Measurements from ENCODE around the gene VARS1. TPM values are rescaled to one million over a fixed set of nuclear protein-coding genes. Genes with fewer than 3 reads are reported as not detected.
"Not testable (repeated sequence)": the region's sequence is repeated elsewhere in the genome, so short reads cannot be mapped to it uniquely, and the experiment has no call there.

Gene VARS1
- 29.8 and 53.5 TPM in 2 replicates for total RNA-seq
- polyA plus RNA-seq = 16.0 and 31.0 TPM in 2 replicates
- 45.2 and 84.7 TPM in 2 replicates for polyA plus RNA-seq (2012)
- 315 and 394 TPM in 2 replicates for polyA minus RNA-seq (ENCODE audit: low replicate concordance)

- peak within 1 kb of the TSS; percentile 74 for H2AFZ ChIP-seq (ENCODE audit: low read length)
- H3K4me2 ChIP-seq (ENCODE audit: extremely low read depth, insufficient read depth, low read length) = peak within 1 kb of the TSS; percentile 97
- H3K36me3 ChIP-seq (ENCODE audit: control insufficient read depth, insufficient read depth, low read length) = peaks cover 1% of the 10 kb centered on the region
- TF ChIP-seq EZH2 (IDR thresholded peaks at IDR 0.05; ENCODE audit: low read length, missing control alignments) = no peak
- peak; percentile 58 to 66 for TF ChIP-seq CTCF (conservative IDR thresholded peaks at IDR 0.05 in 1 of 2, IDR thresholded peaks at IDR 0.05 in 1 of 2; ENCODE audit: low read depth in 1 of 2, low read length in 2 of 2)
- peaks cover 20% of the 10 kb centered on the region for H3K79me2 ChIP-seq (ENCODE audit: control insufficient read depth, insufficient read depth, low read length)
- peak; percentile 86 to 91 for DNase-seq (ENCODE audit: low read depth in 2 of 2)
- H3K4me1 ChIP-seq (ENCODE audit: control insufficient read depth, extremely low read depth, insufficient read depth, low read length) = no peaks in the 10 kb centered on the region
- H4K20me1 ChIP-seq (ENCODE audit: control insufficient read depth, extremely low read depth, insufficient read depth, low read length) = no peaks in the 10 kb centered on the region
- H3K9ac ChIP-seq (ENCODE audit: insufficient read depth, low read length) = peak within 1 kb of the TSS; percentile 97
- H3K4me3 ChIP-seq (replicated peaks in 1 of 4; ENCODE audit: control extremely low read depth in 1 of 4, insufficient read depth in 1 of 4, low read depth in 3 of 4, low read length in 4 of 4) = peak within 1 kb of the TSS; percentile 93 to 97 (median 94)
- H3K27ac ChIP-seq (ENCODE audit: insufficient read depth, low read length) = peak within 1 kb of the TSS; percentile 95
- H3K9me3 ChIP-seq (ENCODE audit: control insufficient read depth, insufficient read depth, low read depth, low read length) = no peaks in the 10 kb centered on the region
- H3K27me3 ChIP-seq (ENCODE audit: control insufficient read depth, insufficient read depth, low read length) = no peaks in the 10 kb centered on the region
Observed at GRCh38 chr6:31795616-31796298, at the start of gene VARS1. Gene VARS1, minus strand, starts transcription at chr6:31795752. Its CDS starts 535 bp downstream, at chr6:31795217.

GRCh38 chr6:31844507-31844906 is 49.0 kb upstream of the VARS1 start:
- H3K4me3 ChIP-seq (replicated peaks in 1 of 4; ENCODE audit: control extremely low read depth in 1 of 4, insufficient read depth in 1 of 4, low read depth in 3 of 4, low read length in 4 of 4) = no peak overlapping the region
- no peaks in the 10 kb centered on the region for H3K27me3 ChIP-seq (ENCODE audit: control insufficient read depth, insufficient read depth, low read length)
- H3K79me2 ChIP-seq (ENCODE audit: control insufficient read depth, insufficient read depth, low read length) = no peaks in the 10 kb centered on the region
- DNase-seq (ENCODE audit: low read depth in 2 of 2) = no peak
- H3K4me1 ChIP-seq (ENCODE audit: control insufficient read depth, extremely low read depth, insufficient read depth, low read length) = no peaks in the 10 kb centered on the region
- H4K20me1 ChIP-seq (ENCODE audit: control insufficient read depth, extremely low read depth, insufficient read depth, low read length) = no peaks in the 10 kb centered on the region
- no peak overlapping the region for H3K27ac ChIP-seq (ENCODE audit: insufficient read depth, low read length)
- H3K4me2 ChIP-seq (ENCODE audit: extremely low read depth, insufficient read depth, low read length) = no peak overlapping the region
- H2AFZ ChIP-seq (ENCODE audit: low read length) = no peak overlapping the region
- peaks cover 2% of the 10 kb centered on the region for H3K36me3 ChIP-seq (ENCODE audit: control insufficient read depth, insufficient read depth, low read length)
- H3K9me3 ChIP-seq (ENCODE audit: control insufficient read depth, insufficient read depth, low read depth, low read length) = no peaks in the 10 kb centered on the region
- TF ChIP-seq EZH2 (IDR thresholded peaks at IDR 0.05; ENCODE audit: low read length, missing control alignments) = no peak
- no peak for TF ChIP-seq CTCF (conservative IDR thresholded peaks at IDR 0.05 in 1 of 2, IDR thresholded peaks at IDR 0.05 in 1 of 2; ENCODE audit: low read depth in 1 of 2, low read length in 2 of 2)
- H3K9ac ChIP-seq (ENCODE audit: insufficient read depth, low read length) = no peak overlapping the region

- H3K9ac ChIP-seq (ENCODE audit: insufficient read depth, low read length) = no peak overlapping the region
- no peak overlapping the region for H2AFZ ChIP-seq (ENCODE audit: low read length)
- no peak overlapping the region for H3K4me2 ChIP-seq (ENCODE audit: extremely low read depth, insufficient read depth, low read length)
- no peak overlapping the region for H3K27ac ChIP-seq (ENCODE audit: insufficient read depth, low read length)
- peaks cover 15% of the 10 kb centered on the region for H3K36me3 ChIP-seq (ENCODE audit: control insufficient read depth, insufficient read depth, low read length)
- peaks cover 6% of the 10 kb centered on the region for H4K20me1 ChIP-seq (ENCODE audit: control insufficient read depth, extremely low read depth, insufficient read depth, low read length)
- DNase-seq (ENCODE audit: low read depth in 2 of 2) = no peak
- H3K79me2 ChIP-seq (ENCODE audit: control insufficient read depth, insufficient read depth, low read length) = peaks cover 19% of the 10 kb centered on the region
- H3K27me3 ChIP-seq (ENCODE audit: control insufficient read depth, insufficient read depth, low read length) = no peaks in the 10 kb centered on the region
- no peaks in the 10 kb centered on the region for H3K9me3 ChIP-seq (ENCODE audit: control insufficient read depth, insufficient read depth, low read depth, low read length)
- TF ChIP-seq CTCF (conservative IDR thresholded peaks at IDR 0.05 in 1 of 2, IDR thresholded peaks at IDR 0.05 in 1 of 2; ENCODE audit: low read depth in 1 of 2, low read length in 2 of 2) = no peak
- no peak for TF ChIP-seq EZH2 (IDR thresholded peaks at IDR 0.05; ENCODE audit: low read length, missing control alignments)
- no peak overlapping the region for H3K4me3 ChIP-seq (replicated peaks in 1 of 4; ENCODE audit: control extremely low read depth in 1 of 4, insufficient read depth in 1 of 4, low read depth in 3 of 4, low read length in 4 of 4)
- H3K4me1 ChIP-seq (ENCODE audit: control insufficient read depth, extremely low read depth, insufficient read depth, low read length) = peaks cover 11% of the 10 kb centered on the region
Observed at GRCh38 chr6:31842053-31842452, 46.5 kb upstream of the VARS1 start.

- not testable (repeated sequence) for H3K27me3 ChIP-seq (ENCODE audit: control insufficient read depth, insufficient read depth, low read length); H3K27ac ChIP-seq (ENCODE audit: insufficient read depth, low read length); DNase-seq (ENCODE audit: low read depth in 2 of 2); H3K4me3 ChIP-seq (replicated peaks in 1 of 4; ENCODE audit: control extremely low read depth in 1 of 4, insufficient read depth in 1 of 4, low read depth in 3 of 4, low read length in 4 of 4); H4K20me1 ChIP-seq (ENCODE audit: control insufficient read depth, extremely low read depth, insufficient read depth, low read length); H2AFZ ChIP-seq (ENCODE audit: low read length); H3K9me3 ChIP-seq (ENCODE audit: control insufficient read depth, insufficient read depth, low read depth, low read length); H3K9ac ChIP-seq (ENCODE audit: insufficient read depth, low read length)
- Histone ChIP-seq H3K36me3 (ENCODE audit: control insufficient read depth, insufficient read depth, low read length) (peaks cover 18% of the 10 kb centered on the region), H3K79me2 (ENCODE audit: control insufficient read depth, insufficient read depth, low read length) (peaks cover 41% of the 10 kb centered on the region), H3K4me1 (ENCODE audit: control insufficient read depth, extremely low read depth, insufficient read depth, low read length) (peaks cover 15% of the 10 kb centered on the region), H3K4me2 (ENCODE audit: extremely low read depth, insufficient read depth, low read length) (peak overlapping the region; percentile 5)
Observed at GRCh38 chr6:31839779-31840126, 44.2 kb upstream of the VARS1 start.
